Stimulated activated CD8-positive, alpha-beta memory T cell treated with anti-CD3 and anti-CD28 coated beads, Interleukin-15, amount 100 ng/mL, for 4 hours (primary cell): ENCODE results near the gene C13orf42.

ENCODE experiments used
- DNase-seq, 2 donors: peaks; one replicate each; pipeline ENCODE4 v3.0.0-alpha.2; 2020; ENCODE audit warnings: low read depth in 2 of 2

Gene C13orf42

GRCh38 chr13:51065372-51066090, 45.5 kb downstream of the C13orf42 start:
- DNase-seq: no peak

GRCh38 chr13:51064753-51065152, 46.3 kb downstream of the C13orf42 start:
- no peak for DNase-seq

GRCh38 chr13:51063909-51064308, 47.2 kb downstream of the C13orf42 start:
- no peak for DNase-seq

GRCh38 chr13:51058461-51059167, 52.5 kb downstream of the C13orf42 start:
- no peak for DNase-seq

GRCh38 chr13:51057906-51058305, 53.2 kb downstream of the C13orf42 start:
- DNase-seq: no peak

- DNase-seq: no peak
These were observed 54.1 kb downstream of the C13orf42 start for GRCh38 chr13:51057001-51057400.

- DNase-seq: no peak
These were observed 58.5 kb downstream of the C13orf42 start for GRCh38 chr13:51052581-51052980.

- no peak for DNase-seq
These were observed 60.8 kb downstream of the C13orf42 start for GRCh38 chr13:51050021-51050830.

- DNase-seq: no peak
These were observed 62.5 kb downstream of the C13orf42 start for GRCh38 chr13:51048616-51049015.

- no peak for DNase-seq
These were observed 63.0 kb downstream of the C13orf42 start for GRCh38 chr13:51048166-51048461.

GRCh38 chr13:51047434-51048165, 63.5 kb downstream of the C13orf42 start:
- no peak for DNase-seq

- DNase-seq: no peak
These were observed 65.6 kb downstream of the C13orf42 start for GRCh38 chr13:51045451-51045850.

- no peak for DNase-seq
These were observed 66.9 kb downstream of the C13orf42 start for GRCh38 chr13:51044023-51044665.

GRCh38 chr13:51043310-51043709, 67.8 kb downstream of the C13orf42 start:
- no peak for DNase-seq

GRCh38 chr13:51041710-51042109, 69.4 kb downstream of the C13orf42 start:
- no peak for DNase-seq

- no peak for DNase-seq
These were observed 69.9 kb downstream of the C13orf42 start for GRCh38 chr13:51041126-51041525.

GRCh38 chr13:51040431-51040830, 70.6 kb downstream of the C13orf42 start:
- DNase-seq: no peak

- DNase-seq: no peak
These were observed 74.7 kb downstream of the C13orf42 start for GRCh38 chr13:51036418-51036817.

- DNase-seq: no peak
These were observed 75.1 kb downstream of the C13orf42 start for GRCh38 chr13:51035978-51036377.

GRCh38 chr13:51035469-51035868, 75.6 kb downstream of the C13orf42 start:
- no peak for DNase-seq

GRCh38 chr13:51034906-51035305, 76.2 kb downstream of the C13orf42 start:
- no peak for DNase-seq
